Activated T-helper 2 cell treated with anti-CD3 and anti-CD28 coated beads, Interferon-gamma antibody, Interleukin-2, Interleukin-4, amounts not matched to agents 10 μg/mL and 5 μg/mL and 100 μg/mL, durations not matched to agents 14 hours and 24 hours and 36 hours (primary cell): ENCODE results near the gene FAHD1. TPM values are rescaled to one million over a fixed set of nuclear protein-coding genes. Genes with fewer than 3 reads are reported as not detected.
A peak's percentile ranks its signal among the peaks of the same experiment; 100 is the strongest.

Experiments
- DNase-seq: peaks from one replicate; pipeline ENCODE4 v3.0.0; 2021; ENCODE audit warnings: low spot score
- H3K27ac Mint-ChIP-seq: one replicate; pipeline ENCODE4 v1.8.0; 2021; ENCODE audit warnings: mixed read lengths
- H3K27me3 Mint-ChIP-seq: one replicate; pipeline ENCODE4 v1.8.0; 2021; ENCODE audit warnings: low read depth, mixed read lengths
- H3K36me3 Mint-ChIP-seq: one replicate; pipeline ENCODE4 v1.8.0; 2021; ENCODE audit warnings: low read depth, mixed read lengths
- H3K4me1 Mint-ChIP-seq: one replicate; pipeline ENCODE4 v1.8.0; 2021; ENCODE audit warnings: low read depth, mixed read lengths
- H3K4me3 Mint-ChIP-seq: one replicate; pipeline ENCODE4 v1.8.0; 2021; ENCODE audit warnings: low read depth, mild to moderate bottlenecking, moderate library complexity, mixed read lengths
- H3K9me3 Mint-ChIP-seq: one replicate; pipeline ENCODE4 v1.8.0; 2021; ENCODE audit warnings: mixed read lengths
- intact Hi-C: fragments of 100-400 bp; cut with micrococcal nuclease; formaldehyde crosslinking; loops from one replicate; pipeline ENCODE4 v1.15.1; 2023
- total RNA-seq: library from RNA; stranded (reverse); gene quantifications from 2 replicates; pipeline ENCODE4 v1.2.3, GENCODE V29; 2022

The FAHD1 gene
- total RNA-seq, result 17.6 and 20.8 TPM in 2 replicates

- intact Hi-C loops, result loop anchor here (2.0 kb wide), 2 partner anchors 44 to 54 kb away; partner anchors contain the start of genes EME2, MRPS34, NUBP2 and SPSB3
- peak within 1 kb of the TSS; percentile 93 for H3K4me3 Mint-ChIP-seq
- H3K27me3 Mint-ChIP-seq, result no peaks in the 10 kb centered on the region
- no peaks in the 10 kb centered on the region for H3K9me3 Mint-ChIP-seq
- peak; percentile 92 for DNase-seq
- peak within 1 kb of the TSS; percentile 85 for H3K27ac Mint-ChIP-seq
- H3K36me3 Mint-ChIP-seq, result no peaks in the 10 kb centered on the region
- H3K4me1 Mint-ChIP-seq, result peaks cover 24% of the 10 kb centered on the region
Observed at GRCh38 chr16:1826691-1827573, at the start of gene FAHD1, which contains the start of gene HAGH. FAHD1 (plus strand) TSS chr16:1827206; CDS start chr16:1827239, 33 bp downstream. HAGH (minus strand) TSS chr16:1826825; CDS start chr16:1826787, 38 bp downstream.

DNA sequence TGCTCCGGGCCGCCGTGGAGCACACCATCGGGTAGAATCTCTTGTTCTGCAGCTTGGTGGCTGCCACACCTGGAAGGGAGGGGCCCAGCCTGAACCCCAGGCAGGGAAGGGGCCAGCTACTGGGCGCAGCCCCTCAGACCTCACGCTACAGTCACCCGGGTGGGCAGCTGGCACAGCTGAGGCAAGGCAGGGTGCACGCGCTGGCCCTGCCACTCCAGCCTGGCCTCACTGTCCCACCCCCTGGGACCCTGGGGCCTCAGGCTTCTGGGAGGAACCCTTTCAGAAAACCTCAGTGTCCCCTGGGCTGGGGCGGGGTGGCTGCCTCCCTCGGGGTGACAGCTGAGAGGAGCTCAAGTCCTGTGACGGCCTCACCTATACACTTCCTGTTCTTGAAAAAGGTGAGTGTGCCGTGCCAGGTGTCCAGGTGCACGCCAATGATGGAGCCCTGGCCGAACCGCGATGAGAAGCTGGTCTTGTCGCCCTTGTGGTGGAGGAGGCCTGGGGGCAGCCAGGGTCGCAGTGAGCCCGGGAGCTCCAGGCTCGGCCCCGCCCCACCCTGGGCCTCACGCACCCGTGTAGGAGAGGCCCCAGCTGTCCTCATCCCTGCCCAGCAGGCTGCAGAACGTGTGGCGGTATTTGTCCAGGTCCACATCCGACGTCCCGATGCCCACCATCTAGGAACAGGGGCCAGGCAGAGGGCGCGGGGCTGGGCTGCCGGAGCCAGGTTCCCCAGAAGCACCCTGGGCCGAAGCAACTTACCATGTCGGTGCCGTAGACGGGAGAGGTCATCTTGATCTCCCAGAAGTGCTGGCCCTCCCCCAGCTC, 49.4 kb upstream of the FAHD1 start:
- DNase-seq, result no peak
- H3K4me1 Mint-ChIP-seq, result peaks cover 12% of the 10 kb centered on the region
- H3K27me3 Mint-ChIP-seq, result no peaks in the 10 kb centered on the region
- H3K9me3 Mint-ChIP-seq, result no peaks in the 10 kb centered on the region
- H3K4me3 Mint-ChIP-seq, result no peak overlapping the region
- no peak overlapping the region for H3K27ac Mint-ChIP-seq
- peaks cover 3% of the 10 kb centered on the region for H3K36me3 Mint-ChIP-seq
- intact Hi-C loops, result loop anchor here (10.0 kb wide), 1 partner anchor 473 kb away; the partner anchor contains the start of gene UBE2I

DNA sequence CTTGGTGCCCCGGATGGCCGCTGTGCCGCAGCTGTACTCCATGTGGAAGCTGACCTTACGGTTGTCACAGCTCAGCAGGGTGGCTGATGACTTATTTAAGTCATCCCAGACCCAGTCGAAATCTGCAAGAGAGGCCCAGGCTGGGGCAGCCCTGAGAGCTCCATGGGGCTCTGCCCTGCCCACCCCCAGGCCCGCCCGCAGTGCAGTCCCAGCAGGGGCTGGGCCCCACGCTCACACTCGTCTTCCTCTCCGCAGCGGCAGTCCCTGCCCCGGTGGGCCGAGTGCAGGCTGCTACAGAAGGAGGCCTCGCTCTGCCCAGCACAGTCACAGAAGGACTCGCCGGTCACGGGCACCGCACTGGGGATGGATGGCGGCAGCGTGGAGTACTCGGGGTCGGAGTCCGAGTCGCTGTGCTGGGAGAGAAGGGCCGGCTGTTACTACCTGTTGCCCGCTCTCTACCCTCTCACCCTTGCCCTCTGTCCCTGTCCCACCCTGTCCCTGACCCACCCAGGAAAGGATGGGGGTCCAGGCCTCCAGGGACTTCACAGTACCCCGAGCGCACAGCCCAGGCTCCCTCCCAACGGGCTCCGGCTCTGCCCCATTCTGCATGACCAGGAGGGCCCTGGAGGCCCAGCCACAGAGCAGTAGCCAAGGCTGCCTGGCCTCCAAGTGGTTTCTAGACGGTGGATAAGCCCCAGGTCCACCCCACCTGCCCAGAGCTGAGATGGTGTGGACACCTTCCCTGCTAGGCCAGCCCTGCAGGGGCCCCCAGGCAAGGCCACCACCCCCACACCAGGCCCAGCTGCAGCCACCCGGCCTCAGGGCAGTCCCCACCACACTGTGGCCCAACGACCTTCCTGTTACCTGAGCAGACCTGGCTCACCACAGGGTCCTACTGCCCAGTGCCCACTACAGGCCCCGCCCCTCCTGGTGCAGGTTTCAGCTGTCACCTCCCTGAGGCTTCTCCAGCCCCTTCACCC, 48.5 kb upstream of the FAHD1 start:
- H3K4me1 Mint-ChIP-seq, result peaks cover 14% of the 10 kb centered on the region
- no peak for DNase-seq
- no peak overlapping the region for H3K27ac Mint-ChIP-seq
- H3K36me3 Mint-ChIP-seq, result peaks cover 7% of the 10 kb centered on the region
- no peaks in the 10 kb centered on the region for H3K9me3 Mint-ChIP-seq
- H3K4me3 Mint-ChIP-seq, result no peak overlapping the region
- no peaks in the 10 kb centered on the region for H3K27me3 Mint-ChIP-seq
- intact Hi-C loops, result loop anchor here (10.0 kb wide), 1 partner anchor 474 kb away; the partner anchor contains the start of gene UBE2I

GRCh38 chr16:1779234-1779701, 47.7 kb upstream of the FAHD1 start:
- no peak overlapping the region for H3K4me3 Mint-ChIP-seq
- intact Hi-C loops, result loop anchor here (10.0 kb wide), 1 partner anchor 474 kb away; the partner anchor contains the start of gene UBE2I
- no peaks in the 10 kb centered on the region for H3K9me3 Mint-ChIP-seq
- no peaks in the 10 kb centered on the region for H3K27me3 Mint-ChIP-seq
- H3K36me3 Mint-ChIP-seq, result peaks cover 4% of the 10 kb centered on the region
- H3K27ac Mint-ChIP-seq, result no peak overlapping the region
- H3K4me1 Mint-ChIP-seq, result peaks cover 11% of the 10 kb centered on the region
- no peak for DNase-seq

DNA sequence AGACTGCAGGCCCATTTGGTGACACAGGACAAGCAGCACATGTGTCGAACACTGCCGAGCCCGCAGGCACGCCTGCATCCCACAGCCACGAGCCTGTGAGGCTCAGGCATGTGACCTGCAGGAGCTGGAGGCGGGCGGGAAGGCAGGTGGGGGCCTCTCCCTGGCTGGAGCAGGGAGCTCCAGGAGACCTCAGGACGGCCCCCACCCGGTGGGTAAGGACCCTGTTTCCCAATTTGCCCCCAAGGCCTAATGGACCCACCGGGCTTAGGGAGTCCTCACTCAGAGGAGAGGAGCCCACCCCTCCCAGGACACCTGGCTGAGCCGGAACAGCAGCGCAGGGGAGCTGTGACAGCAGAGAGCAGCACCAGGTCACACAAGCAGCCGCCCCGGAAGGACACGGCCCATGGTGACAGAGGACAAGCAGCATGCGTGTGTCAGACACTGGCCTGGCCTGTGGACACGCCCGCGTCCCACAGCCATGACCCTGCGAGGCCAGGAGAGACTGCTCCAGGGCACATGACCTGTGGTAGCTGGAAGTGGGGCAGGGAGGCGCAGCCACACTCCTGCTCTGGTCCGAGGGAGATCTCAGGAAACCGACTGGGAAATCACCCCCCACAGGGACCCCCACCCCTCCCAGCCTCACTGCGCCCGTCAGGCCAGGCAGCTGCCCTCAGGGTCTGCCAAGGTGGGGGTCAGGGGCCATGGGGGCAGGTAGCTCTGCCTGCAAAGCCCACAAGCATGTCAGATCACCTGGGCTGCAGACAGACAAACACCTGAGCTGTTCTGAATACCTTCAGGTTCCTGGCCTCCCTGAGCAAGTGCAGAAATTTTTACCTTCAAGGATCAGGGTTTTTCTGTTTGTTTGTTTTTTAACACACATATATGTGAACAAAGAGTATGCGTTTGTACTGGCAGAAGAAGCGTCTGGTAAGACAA, 47.0 kb upstream of the FAHD1 start:
- Mint-ChIP-seq H3K36me3 (peaks cover 4% of the 10 kb centered on the region), H3K4me3 (peak overlapping the region; percentile 30), H3K27me3 (no peaks in the 10 kb centered on the region), H3K27ac (no peak overlapping the region), H3K4me1 (peaks cover 11% of the 10 kb centered on the region), H3K9me3 (no peaks in the 10 kb centered on the region)
- intact Hi-C loops, result loop anchor here (5.0 to 10.0 kb wide), 2 partner anchors 73 to 475 kb away; partner anchors contain the start of genes MAPK8IP3 and UBE2I
- no peak for DNase-seq

- no peak for DNase-seq
- intact Hi-C loops, result loop anchor here (5.0 kb wide), 1 partner anchor 73 kb away; the partner anchor contains the start of gene MAPK8IP3
- Mint-ChIP-seq H3K27me3 (no peaks in the 10 kb centered on the region), H3K36me3 (peaks cover 11% of the 10 kb centered on the region), H3K27ac (no peak overlapping the region), H3K9me3 (no peaks in the 10 kb centered on the region), H3K4me3 (peak overlapping the region; percentile 82), H3K4me1 (peaks cover 11% of the 10 kb centered on the region)
Observed at GRCh38 chr16:1780677-1781072, 46.3 kb upstream of the FAHD1 start.

DNA sequence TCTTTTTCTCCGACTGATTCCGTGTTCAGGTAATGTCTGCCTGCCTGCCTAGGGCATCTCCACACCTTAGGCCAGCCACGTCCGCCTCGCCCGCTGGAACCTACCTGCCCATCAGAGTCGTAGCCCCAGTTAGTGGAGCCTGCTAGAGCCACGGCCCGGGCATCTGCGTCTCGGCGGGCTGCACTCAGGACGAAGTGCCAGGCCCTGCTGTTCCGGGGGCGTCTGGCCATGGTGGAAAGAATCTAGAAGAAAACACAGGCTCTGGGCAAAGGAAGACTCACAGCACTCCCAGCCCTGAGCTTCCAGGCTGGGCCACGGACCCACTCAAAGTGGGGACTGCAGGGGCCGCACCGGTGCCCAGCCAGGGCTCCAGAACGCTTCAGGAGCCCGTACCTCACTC, 45.8 kb upstream of the FAHD1 start:
- intact Hi-C loops, result loop anchor here (5.0 kb wide), 1 partner anchor 74 kb away; the partner anchor contains the start of gene MAPK8IP3
- Mint-ChIP-seq H3K27me3 (no peaks in the 10 kb centered on the region), H3K4me1 (peaks cover 11% of the 10 kb centered on the region), H3K4me3 (peak overlapping the region; percentile 82), H3K9me3 (no peaks in the 10 kb centered on the region), H3K27ac (peak overlapping the region; percentile 67), H3K36me3 (peaks cover 11% of the 10 kb centered on the region)
- DNase-seq, result no peak

DNA sequence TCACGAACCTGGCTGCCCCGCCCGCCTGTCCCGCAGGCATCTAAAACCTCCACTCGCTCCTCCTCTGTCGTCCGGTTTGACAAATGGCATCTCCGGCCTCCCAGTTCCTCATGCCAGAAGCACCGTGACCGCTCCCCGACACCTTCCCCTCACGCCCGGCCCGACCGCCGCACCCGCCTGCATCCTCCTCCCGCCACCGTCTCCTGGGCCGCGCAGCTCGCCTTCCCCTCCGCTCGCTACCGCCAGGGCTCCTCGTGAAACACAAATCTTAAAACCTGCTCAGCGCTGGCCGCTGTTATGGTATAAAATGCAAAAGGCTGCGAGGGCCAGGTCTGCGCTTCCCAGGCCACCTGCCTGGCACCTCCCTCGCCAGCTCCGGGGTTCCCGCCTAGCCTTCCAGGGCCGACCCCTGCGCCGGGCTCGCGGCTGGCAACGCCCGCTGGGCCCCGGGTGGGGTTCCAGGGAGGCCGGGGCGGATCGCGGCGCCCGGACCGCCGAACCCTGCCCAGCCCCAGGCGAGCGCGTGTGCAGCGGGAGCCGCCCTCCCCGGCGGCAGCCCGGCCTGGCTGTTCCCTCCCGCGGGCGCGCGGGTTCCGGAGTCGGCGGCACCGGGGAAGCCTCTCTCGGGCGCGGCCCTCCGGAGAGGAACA, 45.1 kb upstream of the FAHD1 start:
- peak; percentile 35 for DNase-seq
- Mint-ChIP-seq H3K27me3 (no peaks in the 10 kb centered on the region), H3K4me3 (peak overlapping the region; percentile 82), H3K27ac (peak overlapping the region; percentile 67), H3K36me3 (peaks cover 11% of the 10 kb centered on the region), H3K9me3 (no peaks in the 10 kb centered on the region), H3K4me1 (peaks cover 11% of the 10 kb centered on the region)
- intact Hi-C loops, result loop anchor here (1.0 to 5.0 kb wide), 6 partner anchors 9 to 362 kb away; partner anchors contain the start of genes FAHD1, HAGH, MAPK8IP3 and MRPS34

- peaks cover 11% of the 10 kb centered on the region for H3K36me3 Mint-ChIP-seq
- peak within 1 kb of the TSS; percentile 90 for H3K4me3 Mint-ChIP-seq
- peak; percentile 99 for DNase-seq
- intact Hi-C loops, result loop anchor here (1.0 to 5.0 kb wide), 6 partner anchors 9 to 362 kb away; partner anchors contain the start of genes FAHD1, HAGH, MAPK8IP3 and MRPS34
- H3K27ac Mint-ChIP-seq, result peak within 1 kb of the TSS; percentile 83
- peaks cover 11% of the 10 kb centered on the region for H3K4me1 Mint-ChIP-seq
- H3K9me3 Mint-ChIP-seq, result no peaks in the 10 kb centered on the region
- H3K27me3 Mint-ChIP-seq, result no peaks in the 10 kb centered on the region
Observed at GRCh38 chr16:1782408-1783264, 44.4 kb upstream of the FAHD1 start, which contains the start of the genes NUBP2 and SPSB3. NUBP2 (plus strand) TSS chr16:1782960; CDS start chr16:1783021, 61 bp downstream. SPSB3 (minus strand) TSS chr16:1782571; CDS start chr16:1781483, 1,088 bp downstream.
